HepG2 (cell line): ENCODE results near the gene SP7. TPM values are rescaled to one million over a fixed set of nuclear protein-coding genes. Genes with fewer than 3 reads are reported as not detected.

Experiments
- ATAC-seq: fragments of 200-7000 bp; cut with Tn5 transposase; 3 replicates; pipeline ENCODE4 v1.9.1; 2020; ENCODE audit warnings: mild to moderate bottlenecking, moderate library complexity
- BruUV-seq: library from RNA; stranded (reverse); fragments of 400-500 nt; replicated peaks from 2 replicates; lab custom pipeline; 2021; lab: Mats Ljungman, UMichigan
- CTCF ChIA-PET: fragments of 300-600 bp; formaldehyde crosslinking; extraction: SDS; loops from one replicate; lab custom pipeline; 2021; ENCODE audit warnings: low total read pairs, inconsistent platforms, low intra/inter-chr PET ratio; lab: Yijun Ruan, JAX
- POLR2A ChIA-PET: fragments of 350-600 bp; sonication (Branson Sonifier 250); formaldehyde crosslinking; loops from one replicate; lab custom pipeline; 2020; ENCODE audit warnings: antibody characterized with exemption, inconsistent platforms; lab: Yijun Ruan, JAX
- DNase-seq: peaks from one replicate; pipeline ENCODE4 v3.0.0-alpha.2; 2015; ENCODE audit warnings: low spot score
- FAIRE-seq: peaks from 3 replicates; lab custom pipeline; 2011; peaks lifted over from hg19 to GRCh38; lab: Jason Lieb, UNC
- H2AFZ ChIP-seq: one replicate; pipeline ENCODE4 v1.6.1; 2011; ENCODE audit warnings: low read length, inconsistent platforms
- H3K27ac ChIP-seq: fragments of 300-600 bp; 3 replicates; pipeline ENCODE4 v1.8.0; 2011; ENCODE audit warnings: mixed run types, mild to moderate bottlenecking, mixed read lengths, low read length, inconsistent platforms; ENCODE audit not compliant: insufficient read depth; ENCODE audit errors: extremely low read length
- H3K27me3 ChIP-seq, 2 experiments: fragments of 200-600 bp in 1 of 2; 2 replicates in 1 of 2; 3 replicates in 1 of 2; pipeline versions ENCODE4 v1.6.0 to v1.8.0; 2011; ENCODE audit warnings: low read length in 2 of 2, mild to moderate bottlenecking in 2 of 2, moderate library complexity in 2 of 2, inconsistent platforms in 1 of 2; ENCODE audit not compliant: insufficient read depth in 2 of 2, control insufficient read depth in 1 of 2
- H3K36me3 ChIP-seq, 2 experiments: fragments of 200-600 bp in 1 of 2; replicated peaks in 1 of 2; 2 replicates in 1 of 2; 3 replicates in 1 of 2; pipeline versions ENCODE4 v1.5.1 to v1.8.0; 2011; ENCODE audit warnings: low read length in 2 of 2, inconsistent platforms in 1 of 2; ENCODE audit not compliant: insufficient read depth in 2 of 2, control insufficient read depth in 1 of 2
- H3K4me1 ChIP-seq: 2 replicates; pipeline ENCODE4 v1.5.1; 2012; ENCODE audit warnings: low read length, inconsistent platforms; ENCODE audit not compliant: insufficient read depth
- H3K4me2 ChIP-seq: 2 replicates; pipeline ENCODE4 v1.6.0; 2011; ENCODE audit warnings: low read depth, low read length, inconsistent platforms
- H3K4me3 ChIP-seq, 3 experiments: fragments of 200-600 bp in 1 of 3; sonication (generic), shearing (Covaris generic) in 1 of 3; replicated peaks in 1 of 3; 2 replicates each; pipeline ENCODE4 v1.5.1; 2011 to 2016; ENCODE audit warnings: low read length in 3 of 3, inconsistent platforms in 2 of 3, low read depth in 2 of 3, mild to moderate bottlenecking in 2 of 3, control low read depth in 1 of 3, mixed read lengths in 1 of 3; ENCODE audit not compliant: insufficient read depth in 1 of 3
- H3K79me2 ChIP-seq: one replicate; pipeline ENCODE4 v1.6.1; 2011; ENCODE audit warnings: low read length, inconsistent platforms; ENCODE audit not compliant: insufficient read depth
- H3K9ac ChIP-seq: 2 replicates; pipeline ENCODE4 v1.6.0; 2011; ENCODE audit warnings: mild to moderate bottlenecking, low read depth, low read length, inconsistent platforms; ENCODE audit not compliant: insufficient read depth
- H3K9me3 ChIP-seq: 2 replicates; pipeline ENCODE4 v1.5.1; 2012; ENCODE audit warnings: mild to moderate bottlenecking, low read length
- H4K20me1 ChIP-seq: 2 replicates; pipeline ENCODE4 v1.6.0; 2011; ENCODE audit warnings: inconsistent platforms, mild to moderate bottlenecking, low read length, moderate library complexity; ENCODE audit not compliant: insufficient read depth
- ELF1 ChIP-seq: sonication (generic); formaldehyde crosslinking; IDR thresholded peaks from 2 replicates; pipeline ENCODE4 v1.4.0; 2020; ENCODE audit warnings: missing genetic modification reagents
- FOXK2 ChIP-seq: fragments of 450-650 bp; IDR thresholded peaks from 2 replicates; pipeline ENCODE4 v1.6.1; 2016
- HNRNPH1 ChIP-seq: fragments of 200-400 bp; formaldehyde crosslinking; optimal IDR thresholded peaks from 2 replicates; pipeline ENCODE3; 2017; ENCODE audit warnings: mild to moderate bottlenecking, low read depth, low read length
- NFYB ChIP-seq: sonication (generic); formaldehyde crosslinking; IDR thresholded peaks from 2 replicates; pipeline ENCODE4 v1.4.0; 2020; ENCODE audit warnings: missing genetic modification reagents
- SP140L ChIP-seq: sonication (generic); formaldehyde crosslinking; IDR thresholded peaks from 2 replicates; pipeline ENCODE4 v1.4.0; 2020; ENCODE audit warnings: missing genetic modification reagents, borderline replicate concordance
- ZFX ChIP-seq: sonication (generic); formaldehyde crosslinking; IDR thresholded peaks from 2 replicates; pipeline ENCODE4 v1.4.0; 2020; ENCODE audit warnings: mild to moderate bottlenecking, low read depth, missing genetic modification reagents, moderate library complexity
- ZNF275 ChIP-seq: sonication (generic); formaldehyde crosslinking; IDR thresholded peaks from 2 replicates; pipeline ENCODE4 v1.8.0; 2022; ENCODE audit warnings: missing genetic modification reagents, mild to moderate bottlenecking, inconsistent platforms, borderline replicate concordance
- ZNF576 ChIP-seq: sonication (generic); formaldehyde crosslinking; IDR thresholded peaks from 2 replicates; pipeline ENCODE4 v1.4.0; 2020; ENCODE audit warnings: mild to moderate bottlenecking, missing genetic modification reagents
- ZNF660 ChIP-seq: sonication (generic); formaldehyde crosslinking; IDR thresholded peaks from 2 replicates; pipeline ENCODE4 v1.5.1; 2020; ENCODE audit warnings: mild to moderate bottlenecking, low read depth, missing genetic modification reagents, borderline replicate concordance
- ZNF746 ChIP-seq: sonication (generic); formaldehyde crosslinking; IDR thresholded peaks from 2 replicates; pipeline ENCODE4 v1.8.0; 2022; ENCODE audit warnings: mild to moderate bottlenecking, missing genetic modification reagents
- ZNF768 ChIP-seq: sonication (generic); formaldehyde crosslinking; IDR thresholded peaks from 2 replicates; pipeline ENCODE4 v1.4.0; 2020; ENCODE audit warnings: missing genetic modification reagents
- in situ Hi-C: cut with HindIII; loops from 2 replicates; pipeline ENCODE4 v1.10.0; 2017; ENCODE audit warnings: low pct_unique_long_range_greater_than_20kb; ENCODE audit not compliant: extremely low pct_ligation_motif_present
- intact Hi-C: fragments of 100-400 bp; cut with micrococcal nuclease; formaldehyde crosslinking; loops from one replicate; pipeline ENCODE4 v1.10.0; 2022; ENCODE audit not compliant: unreplicated experiment
- polyA plus RNA-seq, 8 experiments: library from polyadenylated mRNA; depleted of rRNA in 3 of 8; stranded (reverse) in 7 of 8; unstranded in 1 of 8; fragments of >200 nt; fragmentation: Illumina TruSeq in 4 of 8; extraction: Trizol in 4 of 8; gene quantifications; 2 replicates each; pipeline versions ENCODE4 v1.2.1 to v1.2.3, GENCODE V29; 2011 to 2016; ENCODE audit warnings: low read depth in 4 of 8, missing spikeins in 1 of 8, mixed read lengths in 1 of 8; ENCODE audit not compliant: insufficient read depth in 1 of 8
- total RNA-seq, 5 experiments: library from RNA; depleted of rRNA; stranded (reverse); fragments of >200 nt; fragmentation: Illumina TruSeq; extraction: Trizol; gene quantifications; 2 replicates each; pipeline ENCODE4 v1.2.3, GENCODE V29; 2016; ENCODE audit warnings: low read depth in 1 of 5

The SP7 gene
- total and polyA plus RNA-seq, 2 of the 13 experiments (the other 11 are each of a cell fraction or from before 2014, with no cell fraction given): not detected

- ChIA-PET POLR2A (no interaction called here), CTCF (no interaction called here)
- TF ChIP-seq ZNF275 (no peak), ZNF746 (CRISPR knock-in tag) (no peak), ZNF660 (CRISPR knock-in tag) (no peak), ZNF768 (no peak), NFYB (CRISPR knock-in tag) (no peak), FOXK2 (no peak), HNRNPH1 (no peak), ZNF576 (CRISPR knock-in tag) (no peak), ELF1 (CRISPR knock-in tag) (no peak), SP140L (no peak), ZFX (CRISPR knock-in tag) (no peak)
- intact Hi-C loops: no loop called here
- no peak for FAIRE-seq
- H3K4me2 ChIP-seq: no peak overlapping the region
- peaks cover 0 to 4% of the 10 kb centered on the region in 2 experiments; a peak in 1 of 5 replicates for H3K27me3 ChIP-seq
- H3K9me3 ChIP-seq: no peaks in the 10 kb centered on the region
- no peak overlapping the region for H3K27ac ChIP-seq
- peaks cover 15 to 43% of the 10 kb centered on the region in 2 experiments for H3K36me3 ChIP-seq
- no peak for ATAC-seq
- DNase-seq: no peak
- no peaks in the 10 kb centered on the region for H4K20me1 ChIP-seq
- H3K4me1 ChIP-seq: peaks cover 19% of the 10 kb centered on the region
- no peak overlapping the region for H3K4me3 ChIP-seq
- H2AFZ ChIP-seq: no peak overlapping the region
- H3K79me2 ChIP-seq: peaks cover 20% of the 10 kb centered on the region
- in situ Hi-C loops: no loop called here
- no peak overlapping the region for H3K9ac ChIP-seq
- BruUV-seq: no TSS peak
Observed at GRCh38 chr12:53292426-53292825, 43.7 kb downstream of the SP7 start.
